Esophagus muscularis mucosa (tissue), 4 donors: Measurements from ENCODE around the gene ATP10B. TPM values are rescaled to one million over a fixed set of nuclear protein-coding genes. Genes with fewer than 3 reads are reported as not detected.

Experiments used
- DNase-seq: peaks from one replicate; pipeline ENCODE4 v3.0.0-alpha.2; 2017; ENCODE audit errors: extremely low spot score
- H3K27ac ChIP-seq, 4 donors: fragments of 200-600 bp; sonication (generic); replicated peaks in 1 of 4; 1 replicate in 3 of 4; 2 replicates in 1 of 4; pipeline ENCODE4 v1.5.1; 2016 to 2019; ENCODE audit warnings: mild to moderate bottlenecking in 1 of 4
- H3K27me3 ChIP-seq, 4 donors: fragments of 200-600 bp; sonication (generic); one replicate each; pipeline versions ENCODE4 v1.5.1 to v1.6.0; 2016 to 2019
- H3K36me3 ChIP-seq, 4 donors: fragments of 200-600 bp; sonication (generic); one replicate each; pipeline ENCODE4 v1.5.1; 2016 to 2019
- H3K4me1 ChIP-seq, 4 donors: fragments of 200-600 bp; sonication (generic); one replicate each; pipeline ENCODE4 v1.5.1; 2016 to 2019
- H3K4me3 ChIP-seq, 4 donors: fragments of 200-600 bp; sonication (generic); 1 replicate in 2 of 4; 2 replicates in 2 of 4; pipeline ENCODE4 v1.5.1; 2016 to 2019; ENCODE audit warnings: mild to moderate bottlenecking in 4 of 4, moderate library complexity in 1 of 4
- H3K9me3 ChIP-seq, 4 donors: fragments of 200-600 bp; sonication (generic); 1 replicate in 3 of 4; 2 replicates in 1 of 4; pipeline ENCODE4 v1.5.1; 2016 to 2019
- EP300 ChIP-seq: sonication (generic); formaldehyde crosslinking; IDR thresholded peaks from one replicate; pipeline ENCODE4 v1.6.1; 2017; ENCODE audit warnings: antibody characterized with exemption
- POLR2A ChIP-seq: fragments of 450-650 bp; IDR thresholded peaks from one replicate; pipeline ENCODE4 v1.6.1; 2017; ENCODE audit warnings: antibody characterized with exemption, moderate library complexity, mild to moderate bottlenecking, low read depth
- POLR2AphosphoS5 ChIP-seq, 2 donors: sonication (generic); formaldehyde crosslinking; IDR thresholded peaks; one replicate each; pipeline ENCODE4 v1.6.1; 2017; ENCODE audit warnings: antibody characterized with exemption in 2 of 2
- WGBS: methylation state at CpG from one replicate; pipeline ENCODE4 v1.1.5; 2018; 5-methylcytosine and 5-hydroxymethylcytosine counted together
- intact Hi-C: fragments of 100-400 bp; cut with DNase I; formaldehyde crosslinking; loops from one replicate; pipeline ENCODE4 v1.15.1; 2023
- total RNA-seq, 4 donors: library from RNA; depleted of rRNA; stranded (reverse); fragments of >200 nt; gene quantifications; one replicate each; pipeline versions ENCODE4 v1.1.0 to v1.2.1, GENCODE V29; 2016
- TF ChIP-seq, protein P1 (sequence below), 3 experiments: fragments of 200-600 bp in 2 of 3; fragments of 450-650 bp in 1 of 3; sonication (generic) in 2 of 3; IDR thresholded peaks; one replicate each; pipeline ENCODE4 v1.5.1; 2017 to 2019; ENCODE audit warnings: antibody characterized with exemption in 3 of 3, mild to moderate bottlenecking in 2 of 3, moderate library complexity in 1 of 3

Gene ATP10B
- total RNA-seq, 4 donors from 2014 or later = 0.42 to 1.1 (median 0.79) TPM

DNA sequence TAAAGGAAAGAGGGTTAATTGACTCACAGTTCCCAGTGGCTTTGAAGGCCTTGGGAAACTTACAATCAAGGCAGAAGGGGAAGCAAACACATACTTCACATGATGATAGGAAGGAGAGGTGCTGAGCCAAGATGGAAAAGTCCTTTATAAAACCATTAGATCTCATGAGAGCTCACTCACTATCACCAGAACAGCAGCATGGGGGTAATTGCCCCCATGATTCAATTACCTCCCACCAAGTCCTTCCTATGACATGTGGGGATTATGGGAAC, 330.7 kb downstream of the ATP10B start:
- peak; percentile 8 for DNase-seq
- Histone ChIP-seq H3K4me3 (no peak overlapping the region), H3K27me3 (no peaks in the 10 kb centered on the region), H3K27ac (no peak overlapping the region), H3K9me3 (no peaks in the 10 kb centered on the region), H3K36me3 (no peaks in the 10 kb centered on the region), H3K4me1 (no peaks in the 10 kb centered on the region)
- intact Hi-C loops = no loop called here
- TF ChIP-seq EP300 (no peak), POLR2AphosphoS5 (IDR thresholded peaks at IDR 0.05) (no peak), POLR2A (no peak)
- TF ChIP-seq, protein P1, sequence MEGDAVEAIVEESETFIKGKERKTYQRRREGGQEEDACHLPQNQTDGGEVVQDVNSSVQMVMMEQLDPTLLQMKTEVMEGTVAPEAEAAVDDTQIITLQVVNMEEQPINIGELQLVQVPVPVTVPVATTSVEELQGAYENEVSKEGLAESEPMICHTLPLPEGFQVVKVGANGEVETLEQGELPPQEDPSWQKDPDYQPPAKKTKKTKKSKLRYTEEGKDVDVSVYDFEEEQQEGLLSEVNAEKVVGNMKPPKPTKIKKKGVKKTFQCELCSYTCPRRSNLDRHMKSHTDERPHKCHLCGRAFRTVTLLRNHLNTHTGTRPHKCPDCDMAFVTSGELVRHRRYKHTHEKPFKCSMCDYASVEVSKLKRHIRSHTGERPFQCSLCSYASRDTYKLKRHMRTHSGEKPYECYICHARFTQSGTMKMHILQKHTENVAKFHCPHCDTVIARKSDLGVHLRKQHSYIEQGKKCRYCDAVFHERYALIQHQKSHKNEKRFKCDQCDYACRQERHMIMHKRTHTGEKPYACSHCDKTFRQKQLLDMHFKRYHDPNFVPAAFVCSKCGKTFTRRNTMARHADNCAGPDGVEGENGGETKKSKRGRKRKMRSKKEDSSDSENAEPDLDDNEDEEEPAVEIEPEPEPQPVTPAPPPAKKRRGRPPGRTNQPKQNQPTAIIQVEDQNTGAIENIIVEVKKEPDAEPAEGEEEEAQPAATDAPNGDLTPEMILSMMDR (IDR thresholded peaks at IDR 0.05) = no peak

- H3K4me3 ChIP-seq = no peak overlapping the region
- no peaks in the 10 kb centered on the region for H3K4me1 ChIP-seq
- intact Hi-C loops = no loop called here
- H3K27ac ChIP-seq = no peak overlapping the region
- 86% methylated on average over 6 of the region's 6 CpGs for WGBS
- no peaks in the 10 kb centered on the region for H3K27me3 ChIP-seq
- H3K9me3 ChIP-seq = no peaks in the 10 kb centered on the region
- peak; percentile 42 for DNase-seq
- H3K36me3 ChIP-seq = no peaks in the 10 kb centered on the region
- no peak for TF ChIP-seq POLR2AphosphoS5 (IDR thresholded peaks at IDR 0.05)
- TF ChIP-seq POLR2A = no peak
- TF ChIP-seq, protein P1 (IDR thresholded peaks at IDR 0.05) = no peak
- TF ChIP-seq EP300 = no peak
These were observed 331.2 kb downstream of the ATP10B start for GRCh38 chr5:160520609-160521391.

DNA sequence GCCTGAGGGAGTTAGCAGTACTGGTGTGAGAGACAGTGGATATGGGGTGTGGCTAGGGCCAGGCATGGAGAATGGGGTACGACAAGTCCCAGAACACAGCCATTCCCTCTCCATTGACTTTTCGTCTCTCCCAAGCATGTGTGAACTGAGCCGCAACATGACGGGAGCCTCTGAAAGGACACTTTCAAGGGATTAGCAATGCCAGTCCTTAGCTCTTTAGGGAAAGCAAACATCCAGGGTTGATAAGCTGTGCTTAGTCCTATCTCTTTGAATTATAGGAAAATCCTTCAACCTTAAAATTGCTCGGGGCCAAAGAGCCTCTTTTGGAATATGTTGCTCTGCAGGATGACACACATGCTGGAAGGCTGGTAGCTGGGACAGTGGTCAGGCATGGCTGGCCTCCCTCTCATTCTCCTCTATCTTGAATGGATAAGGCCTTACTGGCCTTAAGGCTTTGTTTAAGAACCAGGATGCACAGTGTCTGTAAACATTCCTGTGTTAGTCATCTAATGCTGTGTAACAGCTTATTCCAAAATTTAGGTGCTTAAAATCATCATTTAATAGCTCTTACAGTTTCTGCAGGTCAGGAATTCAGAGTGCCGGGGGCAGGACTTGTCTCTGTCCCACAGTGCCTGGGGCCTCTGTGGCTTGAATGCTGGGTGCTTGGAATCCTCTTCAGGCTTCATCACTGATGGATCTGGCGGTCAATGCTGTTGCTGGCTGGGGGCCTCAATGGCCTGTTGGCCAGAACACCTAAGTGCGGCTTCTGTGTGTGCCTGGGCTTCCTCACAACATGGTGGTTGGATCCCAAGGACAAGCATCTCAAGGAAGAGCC, 335.1 kb downstream of the ATP10B start:
- Histone ChIP-seq H3K4me1 (no peaks in the 10 kb centered on the region), H3K27me3 (peaks cover 0 to 11% (median 0%) of the 10 kb centered on the region in 4 donors), H3K36me3 (no peaks in the 10 kb centered on the region), H3K9me3 (no peaks in the 10 kb centered on the region), H3K27ac (no peak overlapping the region), H3K4me3 (no peak overlapping the region)
- 94% methylated on average over 8 of the region's 8 CpGs for WGBS
- DNase-seq = no peak
- intact Hi-C loops = no loop called here
- TF ChIP-seq POLR2AphosphoS5 (IDR thresholded peaks at IDR 0.05) (no peak), EP300 (no peak), POLR2A (no peak)
- TF ChIP-seq, protein P1 (IDR thresholded peaks at IDR 0.05) = no peak

- DNase-seq = no peak
- intact Hi-C loops = no loop called here
- WGBS = 93% methylated on average over 3 of the region's 3 CpGs
These were observed 337.1 kb downstream of the ATP10B start for GRCh38 chr5:160514866-160515265.

More at GRCh38 chr5:160514866-160515265, 337.1 kb downstream of the ATP10B start:
- Histone ChIP-seq H3K4me3 (no peak overlapping the region), H3K4me1 (no peaks in the 10 kb centered on the region), H3K36me3 (no peaks in the 10 kb centered on the region), H3K9me3 (no peaks in the 10 kb centered on the region), H3K27ac (no peak overlapping the region), H3K27me3 (peaks cover 0 to 21% (median 0%) of the 10 kb centered on the region in 4 donors)
- TF ChIP-seq POLR2AphosphoS5 (IDR thresholded peaks at IDR 0.05) = no peak
- TF ChIP-seq EP300 = no peak
- no peak for TF ChIP-seq POLR2A
- TF ChIP-seq, protein P1 (IDR thresholded peaks at IDR 0.05) = no peak
